Measurements from ENCODE around the gene PRKCZ.

PRKCZ gene

GRCh38 chr1:2175681-2176454, 125.7 kb downstream of the PRKCZ start:
- Histone ChIP-seq H3K9ac (ENCODE audit: low read length) (no peak overlapping the region), H3K4me2 (ENCODE audit: low read length) (no peak overlapping the region), H2AFZ (ENCODE audit: low read depth, low read length) (no peak overlapping the region), H3K27me3 (ENCODE audit: low read depth, low read length) (no peaks in the 10 kb centered on the region), H3K9me3 (ENCODE audit: insufficient read depth, low read length) (no peaks in the 10 kb centered on the region), H3K27ac (ENCODE audit: low read length) (no peak overlapping the region), H3K4me1 (ENCODE audit: low read length) (no peaks in the 10 kb centered on the region), H4K20me1 (ENCODE audit: insufficient read depth, low read length) (no peaks in the 10 kb centered on the region), H3K4me3 (ENCODE audit: low read length) (no peak overlapping the region), H3K79me2 (ENCODE audit: low read length) (no peaks in the 10 kb centered on the region), H3K36me3 (replicated peaks; ENCODE audit: low read depth, low read length) (no peaks in the 10 kb centered on the region)
- no peak for TF ChIP-seq EZH2phosphoT487 (IDR thresholded peaks at IDR 0.05; ENCODE audit: low read depth)
- TF ChIP-seq CTCF (IDR thresholded peaks at IDR 0.05; ENCODE audit: low read depth, low read length), result no peak

GRCh38 chr1:2176615-2177014, 126.4 kb downstream of the PRKCZ start:
- H4K20me1 ChIP-seq (ENCODE audit: insufficient read depth, low read length), result no peaks in the 10 kb centered on the region
- H2AFZ ChIP-seq (ENCODE audit: low read depth, low read length), result no peak overlapping the region

GRCh38 chr1:2177541-2177940, 127.3 kb downstream of the PRKCZ start:
- H3K4me1 ChIP-seq (ENCODE audit: low read length), result no peaks in the 10 kb centered on the region
- no peak overlapping the region for H3K27ac ChIP-seq (ENCODE audit: low read length)
- H4K20me1 ChIP-seq (ENCODE audit: insufficient read depth, low read length), result no peaks in the 10 kb centered on the region
- H3K36me3 ChIP-seq (replicated peaks; ENCODE audit: low read depth, low read length), result no peaks in the 10 kb centered on the region
- no peak overlapping the region for H3K9ac ChIP-seq (ENCODE audit: low read length)
- H3K4me3 ChIP-seq (ENCODE audit: low read length), result no peak overlapping the region
- H3K4me2 ChIP-seq (ENCODE audit: low read length), result no peak overlapping the region
- no peak for TF ChIP-seq CTCF (IDR thresholded peaks at IDR 0.05; ENCODE audit: low read depth, low read length)
- TF ChIP-seq EZH2phosphoT487 (IDR thresholded peaks at IDR 0.05; ENCODE audit: low read depth), result no peak
- no peaks in the 10 kb centered on the region for H3K9me3 ChIP-seq (ENCODE audit: insufficient read depth, low read length)
- no peak overlapping the region for H2AFZ ChIP-seq (ENCODE audit: low read depth, low read length)
- H3K27me3 ChIP-seq (ENCODE audit: low read depth, low read length), result no peaks in the 10 kb centered on the region
- H3K79me2 ChIP-seq (ENCODE audit: low read length), result no peaks in the 10 kb centered on the region

More at GRCh38 chr1:2176615-2177014, 126.4 kb downstream of the PRKCZ start:
- no peaks in the 10 kb centered on the region for H3K4me1 ChIP-seq (ENCODE audit: low read length)
- no peak overlapping the region for H3K9ac ChIP-seq (ENCODE audit: low read length)
- no peak overlapping the region for H3K4me2 ChIP-seq (ENCODE audit: low read length)
- no peaks in the 10 kb centered on the region for H3K9me3 ChIP-seq (ENCODE audit: insufficient read depth, low read length)
- H3K27me3 ChIP-seq (ENCODE audit: low read depth, low read length), result no peaks in the 10 kb centered on the region
- no peak overlapping the region for H3K27ac ChIP-seq (ENCODE audit: low read length)
- H3K79me2 ChIP-seq (ENCODE audit: low read length), result no peaks in the 10 kb centered on the region
- no peaks in the 10 kb centered on the region for H3K36me3 ChIP-seq (replicated peaks; ENCODE audit: low read depth, low read length)
- TF ChIP-seq CTCF (IDR thresholded peaks at IDR 0.05; ENCODE audit: low read depth, low read length) (no peak), EZH2phosphoT487 (IDR thresholded peaks at IDR 0.05; ENCODE audit: low read depth) (no peak)
- H3K4me3 ChIP-seq (ENCODE audit: low read length), result no peak overlapping the region

- TF ChIP-seq CTCF (IDR thresholded peaks at IDR 0.05; ENCODE audit: low read depth, low read length), result no peak
- no peak for TF ChIP-seq EZH2phosphoT487 (IDR thresholded peaks at IDR 0.05; ENCODE audit: low read depth)
Observed at GRCh38 chr1:2177946-2178538, 127.8 kb downstream of the PRKCZ start.

More at GRCh38 chr1:2177946-2178538, 127.8 kb downstream of the PRKCZ start:
- Histone ChIP-seq H3K4me1 (ENCODE audit: low read length) (no peaks in the 10 kb centered on the region), H3K27me3 (ENCODE audit: low read depth, low read length) (no peaks in the 10 kb centered on the region), H2AFZ (ENCODE audit: low read depth, low read length) (no peak overlapping the region), H3K36me3 (replicated peaks; ENCODE audit: low read depth, low read length) (no peaks in the 10 kb centered on the region), H3K27ac (ENCODE audit: low read length) (no peak overlapping the region), H3K9ac (ENCODE audit: low read length) (no peak overlapping the region), H3K4me2 (ENCODE audit: low read length) (no peak overlapping the region), H4K20me1 (ENCODE audit: insufficient read depth, low read length) (no peaks in the 10 kb centered on the region), H3K4me3 (ENCODE audit: low read length) (no peak overlapping the region), H3K79me2 (ENCODE audit: low read length) (no peaks in the 10 kb centered on the region), H3K9me3 (ENCODE audit: insufficient read depth, low read length) (no peaks in the 10 kb centered on the region)

Measured in OCI-LY3 (cell line).